ENCODE measurements around the gene NEK10. TPM values are rescaled to one million over a fixed set of nuclear protein-coding genes. Genes with fewer than 3 reads are reported as not detected.

NEK10 gene
- total RNA-seq, 1 experiment from 2014 or later: 0.66 TPM

GRCh38 chr3:27146786-27147185, 222.4 kb downstream of the NEK10 start:
- no peak overlapping the region for H2AK5ac ChIP-seq (ENCODE audit: insufficient read length, low read length)
- no peaks in the 10 kb centered on the region for H3K4me1 ChIP-seq (ENCODE audit: insufficient read depth, low read length)
- H2BK120ac ChIP-seq (ENCODE audit: low read depth, low read length, poor library complexity, severe bottlenecking): no peak overlapping the region
- no peaks in the 10 kb centered on the region for H4K20me1 ChIP-seq (ENCODE audit: control insufficient read depth, insufficient read depth, insufficient read length)
- H3K27me3 Mint-ChIP-seq (ENCODE audit: low read depth): no peaks in the 10 kb centered on the region
- H3K27me3 ChIP-seq (ENCODE audit: insufficient read depth, low read length): no peaks in the 10 kb centered on the region
- no peaks in the 10 kb centered on the region for H3K4me1 Mint-ChIP-seq
- H3K14ac ChIP-seq (ENCODE audit: insufficient read depth, low read length): no peak overlapping the region
- no peak overlapping the region for H3K4ac ChIP-seq (ENCODE audit: low read depth, low read length)
- TF ChIP-seq CTCF (conservative IDR thresholded peaks at IDR 0.05): no peak
- peaks cover under 1% of the 10 kb centered on the region for H3K9me3 ChIP-seq (ENCODE audit: control insufficient read depth, low read depth, low read length)
- no peak overlapping the region for H3K9ac ChIP-seq (ENCODE audit: extremely low read depth, insufficient read length, low read length)
- H3K23ac ChIP-seq (ENCODE audit: insufficient read length, low read depth, low read length): no peak overlapping the region
- H3K36me3 Mint-ChIP-seq (ENCODE audit: insufficient read depth in 1 of 3, low read depth in 3 of 3): peaks cover 0 to 6% (median 0%) of the 10 kb centered on the region in 3 experiments; a peak in 2 of 7 replicates
- no CpG with 5 or more reads among the region's 3 CpGs for WGBS (ENCODE audit: extremely low coverage, insufficient read length, low lambda C conversion rate)
- peaks cover 4 to 5% of the 10 kb centered on the region in 2 experiments; a peak in 4 of 5 replicates for H3K9me3 Mint-ChIP-seq
- no peak overlapping the region for H4K5ac ChIP-seq (ENCODE audit: insufficient read length, low read depth, low read length)
- no peaks in the 10 kb centered on the region for H3K79me1 ChIP-seq (ENCODE audit: insufficient read depth, low read depth, low read length, poor library complexity, severe bottlenecking)
- no peak overlapping the region for H2BK15ac ChIP-seq (ENCODE audit: low read depth, low read length)
- no peak overlapping the region for H2BK12ac ChIP-seq (ENCODE audit: insufficient read length, low read depth, low read length)
- DNase-seq: no peak
- H4K91ac ChIP-seq (ENCODE audit: insufficient read length, low read depth, low read length): no peak overlapping the region
- no peak overlapping the region for H3T11ph ChIP-seq (ENCODE audit: low read length)
- H3K56ac ChIP-seq (ENCODE audit: insufficient read length, low read depth, low read length): no peak overlapping the region
- no peak overlapping the region for H3K4me3 Mint-ChIP-seq
- H2AFZ ChIP-seq (ENCODE audit: low read length): no peak overlapping the region
- no peaks in the 10 kb centered on the region for H3K23me2 ChIP-seq (ENCODE audit: insufficient read length, low read depth, low read length, poor library complexity, severe bottlenecking)
- no peak overlapping the region for H2BK5ac ChIP-seq (ENCODE audit: insufficient read length, low read length)
- no peak overlapping the region for H3K27ac ChIP-seq (ENCODE audit: insufficient read length, low read depth, low read length)
- H2BK20ac ChIP-seq (ENCODE audit: low read depth, low read length, poor library complexity, severe bottlenecking): no peak overlapping the region
- no peak overlapping the region for H4K8ac ChIP-seq (replicated peaks; ENCODE audit: insufficient read length, low read depth, low read length)
- no peak overlapping the region for H3K18ac ChIP-seq (ENCODE audit: insufficient read length, low read depth, low read length)
- no peaks in the 10 kb centered on the region for H3K79me2 ChIP-seq (ENCODE audit: insufficient read depth, low read length)
- H3K27ac Mint-ChIP-seq: no peak overlapping the region; a peak in 1 of 7 replicates
- no peak overlapping the region for H3K4me2 ChIP-seq (ENCODE audit: insufficient read depth, insufficient read length, low read length)

All from H9 (cell line).